ENCODE data around the gene APLP2.
"Not testable (repeated sequence)": the region's sequence is repeated elsewhere in the genome, so short reads cannot be mapped to it uniquely, and the experiment has no call there.

The APLP2 gene

DNA sequence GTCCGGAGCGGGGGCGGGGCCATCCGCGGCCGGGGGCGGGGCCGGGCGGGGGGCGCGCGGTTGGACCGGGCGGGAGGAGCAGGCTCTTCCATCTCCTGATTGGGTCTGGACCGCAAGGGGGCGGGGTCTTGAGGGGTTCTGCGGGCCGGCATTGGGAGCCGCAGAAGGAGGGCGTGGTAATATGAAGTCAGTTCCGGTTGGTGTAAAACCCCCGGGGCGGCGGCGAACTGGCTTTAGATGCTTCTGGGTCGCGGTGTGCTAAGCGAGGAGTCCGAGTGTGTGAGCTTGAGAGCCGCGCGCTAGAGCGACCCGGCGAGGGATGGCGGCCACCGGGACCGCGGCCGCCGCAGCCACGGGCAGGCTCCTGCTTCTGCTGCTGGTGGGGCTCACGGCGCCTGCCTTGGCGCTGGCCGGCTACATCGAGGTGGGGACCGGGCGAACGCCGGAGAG lies at the start of gene APLP2:
Gene APLP2, plus strand, starts transcription at position 236 of the 450 bp plus-strand sequence. Its CDS starts 84 bp downstream, at position 320.
- DNase-seq, result peak; percentile 98

DNA sequence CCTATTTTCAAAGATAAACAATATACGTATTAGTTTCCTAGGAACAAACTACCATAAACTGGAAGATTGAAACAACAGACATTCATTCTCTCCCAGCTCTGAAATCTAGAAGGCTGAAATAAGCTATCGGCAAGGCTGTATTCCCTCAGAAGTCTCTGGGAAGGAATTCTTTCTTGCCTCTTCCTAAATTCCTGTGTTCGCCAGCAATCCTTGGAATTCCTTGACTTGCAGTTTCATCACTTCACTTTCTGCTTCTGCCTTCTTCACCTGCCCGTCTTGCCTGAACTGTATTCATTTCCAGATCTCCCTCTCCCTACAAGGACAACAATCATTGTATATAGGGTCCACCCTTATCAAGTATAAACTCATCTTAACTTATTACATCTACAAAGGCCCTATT lies 49.4 kb upstream of the APLP2 start:
- DNase-seq, result no peak

DNA sequence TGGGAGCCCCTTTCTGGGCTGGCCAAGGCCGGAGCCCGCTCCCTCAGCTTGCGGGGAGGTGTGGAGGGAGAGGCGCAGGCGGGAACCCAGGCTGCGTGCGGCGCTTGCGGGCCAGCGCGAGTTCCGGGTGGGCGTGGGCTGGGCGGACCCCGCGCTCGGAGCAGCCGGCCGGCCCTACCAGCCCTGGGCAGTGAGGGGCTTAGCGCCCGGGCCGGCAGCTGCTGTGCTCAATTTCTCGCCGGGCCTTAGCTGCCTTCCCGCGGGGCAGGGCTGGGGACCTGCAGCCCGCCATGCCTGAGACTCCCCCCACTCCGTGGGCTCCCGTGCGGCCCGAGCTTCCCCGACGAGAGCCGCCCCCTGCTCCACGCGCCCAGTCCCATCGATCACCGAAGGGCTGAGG lies 48.1 kb upstream of the APLP2 start:
- DNase-seq, result not testable (repeated sequence)

GRCh38 chr11:130022799-130023198 lies 46.9 kb upstream of the APLP2 start:
- DNase-seq, result no peak

DNA sequence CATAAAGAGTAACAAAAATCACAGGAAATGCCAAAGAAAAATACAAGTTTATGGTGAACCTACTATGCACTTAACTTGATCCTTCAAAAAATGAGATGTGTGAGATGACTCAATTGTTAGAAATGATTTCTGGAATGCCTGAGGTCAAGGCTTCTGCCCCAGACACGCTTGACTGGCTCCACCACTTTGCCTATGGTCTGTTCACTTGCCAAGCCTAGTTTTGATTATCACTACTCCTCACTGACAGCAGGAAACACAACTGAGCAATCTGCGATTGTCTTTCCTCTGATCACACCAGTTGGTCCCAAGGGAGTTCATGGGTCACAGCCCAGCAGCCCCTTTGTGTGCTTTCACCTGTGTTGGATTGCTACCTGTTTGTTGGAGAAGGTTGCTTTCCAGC lies 46.5 kb upstream of the APLP2 start:
- peak; percentile 30 for DNase-seq

GRCh38 chr11:130024361-130024760 lies 45.3 kb upstream of the APLP2 start:
- no peak for DNase-seq

- no peak for DNase-seq
Measured at GRCh38 chr11:130025371-130025770, 44.3 kb upstream of the APLP2 start.

- no peak for DNase-seq
Measured at GRCh38 chr11:130029137-130029536, 40.6 kb upstream of the APLP2 start.

GRCh38 chr11:130031056-130031455 lies 38.6 kb upstream of the APLP2 start:
- DNase-seq, result no peak

- DNase-seq, result no peak
Measured at GRCh38 chr11:130031945-130032344, 37.7 kb upstream of the APLP2 start.

DNA sequence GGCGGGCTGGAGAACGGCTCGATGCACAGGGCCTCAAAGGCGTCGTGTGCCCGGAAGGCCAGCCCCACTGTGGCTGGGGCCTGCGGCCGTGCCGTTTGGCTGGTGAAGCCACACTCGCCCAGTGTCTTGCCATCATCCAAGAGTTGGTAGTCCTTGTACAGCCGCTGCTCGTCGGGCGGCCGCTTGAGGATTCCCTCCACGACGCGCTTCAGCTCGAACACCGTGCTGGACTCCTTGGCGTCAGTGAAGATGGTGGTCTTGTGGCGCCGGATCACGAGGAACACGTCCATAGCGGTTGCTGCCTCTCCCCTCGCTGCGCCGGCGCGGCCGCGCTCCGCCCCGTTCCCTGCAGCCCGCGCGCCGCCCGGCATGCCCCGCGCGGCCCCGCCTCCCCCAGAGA lies 36.8 kb upstream of the APLP2 start:
- DNase-seq, result no peak

DNA sequence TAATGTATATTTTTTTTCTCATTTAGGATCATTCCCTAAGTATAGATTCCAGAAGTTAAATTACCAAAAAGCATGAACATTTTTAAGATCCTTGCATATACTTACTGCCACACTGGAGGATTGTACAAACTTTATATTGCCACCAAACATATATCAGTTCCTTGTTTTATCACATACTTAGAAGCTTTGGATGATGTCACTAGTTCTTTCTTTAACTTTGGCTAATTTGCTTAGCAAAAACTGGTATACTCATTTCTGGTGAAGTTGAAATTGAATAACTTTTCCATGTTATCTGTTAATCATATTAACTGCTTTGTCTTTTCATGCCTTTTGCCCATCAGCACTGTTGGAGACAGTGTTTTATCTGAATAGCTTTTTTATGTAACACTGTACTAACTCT lies 35.5 kb upstream of the APLP2 start:
- no peak for DNase-seq

- no peak for DNase-seq
Measured at GRCh38 chr11:130037058-130037457, 32.6 kb upstream of the APLP2 start.

- DNase-seq, result no peak
Measured at GRCh38 chr11:130037881-130038585, 31.7 kb upstream of the APLP2 start.

DNA sequence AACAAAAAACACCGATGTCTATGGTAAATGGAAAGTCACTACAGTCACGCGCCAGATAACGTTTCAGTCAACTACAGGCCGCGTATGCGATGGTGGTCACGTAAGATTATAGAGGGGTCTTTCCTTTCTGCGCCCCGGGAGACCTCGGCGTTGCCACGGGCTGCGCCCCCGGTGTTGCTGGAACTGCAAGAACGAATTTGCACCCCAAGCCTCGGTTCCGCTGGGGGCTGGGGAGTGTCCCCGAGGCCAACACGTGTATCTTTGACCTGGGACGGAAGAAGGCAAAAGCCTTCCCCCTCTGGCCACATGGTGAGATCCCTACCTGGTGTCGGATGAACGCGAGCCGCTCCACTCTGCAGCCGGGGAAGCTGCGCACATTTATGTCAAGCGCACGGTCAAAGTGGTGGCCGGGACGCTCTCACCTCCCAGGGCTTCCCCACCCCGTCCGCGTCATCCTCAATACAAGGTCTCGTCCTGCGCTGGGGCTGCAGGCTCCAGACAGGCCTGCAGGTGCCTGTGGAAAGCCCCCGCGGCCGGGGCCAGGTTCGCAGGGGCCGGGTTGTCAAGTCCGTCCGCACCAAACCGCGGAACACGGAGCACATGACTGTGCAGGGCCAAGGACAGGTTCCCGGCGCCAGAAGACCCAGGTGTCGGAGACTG lies 29.3 kb upstream of the APLP2 start:
- no peak for DNase-seq

DNA sequence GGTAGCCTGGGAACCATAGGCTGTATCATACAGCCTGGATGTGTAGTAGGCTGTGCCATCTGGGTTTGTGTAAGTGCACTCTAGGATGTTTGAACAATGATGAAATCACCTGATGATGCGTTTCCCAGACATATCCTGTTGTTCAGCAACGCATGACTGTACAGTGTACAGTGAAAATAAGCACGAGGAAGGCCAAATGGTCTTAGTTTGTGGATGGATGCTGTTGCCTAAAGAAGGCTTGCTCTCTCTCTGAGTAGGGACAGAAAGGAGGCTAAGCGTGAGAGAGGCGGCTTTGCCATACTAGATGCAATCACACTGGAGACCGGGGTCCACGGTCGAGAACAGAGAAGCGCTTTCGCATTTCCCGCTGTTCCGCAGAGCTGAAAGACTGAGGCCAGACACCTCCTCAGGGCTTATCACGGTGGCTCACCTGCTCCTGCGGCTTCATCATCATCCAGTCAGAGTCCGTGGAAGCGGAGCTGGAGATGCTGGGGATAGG lies 27.6 kb upstream of the APLP2 start:
- peak; percentile 32 for DNase-seq

DNA sequence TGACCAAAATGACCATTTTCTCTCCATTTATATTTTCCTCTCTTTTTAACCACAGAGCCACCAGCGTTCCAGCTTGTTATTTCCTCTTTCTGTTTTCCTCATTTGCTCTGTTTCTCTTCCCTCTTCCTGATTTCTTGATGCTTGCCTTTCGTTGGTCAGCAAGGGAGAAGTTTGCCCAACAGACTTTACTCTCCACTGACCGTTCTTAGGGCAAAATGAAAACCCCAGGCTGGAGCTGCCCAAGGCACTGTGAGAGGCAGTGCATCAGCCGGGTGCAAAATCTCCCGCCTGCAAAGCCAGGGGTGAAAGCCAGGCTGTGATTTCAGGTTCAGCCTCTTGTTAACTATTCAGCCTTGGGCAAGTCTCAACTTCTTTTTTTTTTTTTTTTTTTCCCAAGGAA lies 26.1 kb upstream of the APLP2 start:
- DNase-seq, result peak; percentile 21

DNA sequence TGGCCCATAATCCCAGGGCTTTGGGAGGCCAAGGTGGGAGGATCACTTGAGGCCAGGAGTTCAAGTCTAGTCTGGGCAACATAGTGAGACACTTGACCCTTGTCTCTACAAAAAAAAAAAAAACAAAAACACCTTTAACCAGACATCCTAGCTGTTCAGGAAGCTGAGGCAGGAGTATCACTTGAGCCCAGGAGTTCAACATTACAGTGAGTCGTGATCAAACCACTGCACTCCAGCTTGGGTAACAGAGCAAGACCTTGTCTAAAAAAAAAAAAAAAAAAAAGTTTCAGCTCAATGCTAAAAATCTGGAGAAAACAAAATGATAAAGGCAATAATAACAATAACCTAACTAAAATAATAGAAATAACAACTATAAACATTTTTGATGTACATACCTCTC lies 22.6 kb upstream of the APLP2 start:
- DNase-seq, result no peak

- DNase-seq, result no peak
Measured at GRCh38 chr11:130049328-130049771, 20.3 kb upstream of the APLP2 start.

GRCh38 chr11:130050257-130050656 lies 19.4 kb upstream of the APLP2 start:
- peak; percentile 53 for DNase-seq

DNA sequence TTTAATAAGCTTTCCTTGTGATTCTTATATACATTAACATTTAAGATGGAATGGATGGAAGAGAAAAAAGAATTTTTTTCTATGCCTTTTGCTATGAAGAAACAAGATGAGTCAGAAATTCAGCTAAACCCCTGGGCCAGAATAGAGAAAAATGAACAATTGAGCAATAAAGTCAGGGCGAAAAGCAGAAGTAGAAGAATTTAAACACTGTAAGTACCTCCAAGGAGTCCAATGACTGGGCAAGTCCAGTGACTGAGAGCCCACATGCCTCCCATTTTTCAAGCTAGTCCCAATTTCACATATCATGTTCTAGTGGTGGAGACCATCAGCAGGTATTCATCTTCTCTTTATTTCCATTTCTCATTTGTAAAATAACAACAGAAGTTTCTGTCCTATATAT lies 18.6 kb upstream of the APLP2 start:
- DNase-seq, result peak; percentile 41

DNA sequence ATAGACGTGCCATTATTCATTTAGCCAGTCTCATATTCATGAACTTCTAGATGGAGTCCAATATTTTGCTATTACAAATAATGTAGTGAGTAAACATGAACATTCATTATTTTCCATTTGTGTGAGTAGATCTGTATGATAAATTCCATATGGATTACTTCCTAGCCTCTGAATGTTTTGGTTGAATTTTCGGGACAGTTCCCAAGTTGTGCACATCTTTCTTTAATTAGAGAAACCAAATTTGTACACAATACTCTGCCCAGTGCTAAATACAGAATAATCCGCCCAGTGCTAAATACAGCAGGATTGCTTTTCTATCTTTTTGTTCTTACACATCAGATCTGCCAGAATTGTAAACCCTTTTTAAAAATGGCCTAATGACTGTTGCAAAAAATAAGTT lies 17.1 kb upstream of the APLP2 start:
- DNase-seq, result no peak

DNA sequence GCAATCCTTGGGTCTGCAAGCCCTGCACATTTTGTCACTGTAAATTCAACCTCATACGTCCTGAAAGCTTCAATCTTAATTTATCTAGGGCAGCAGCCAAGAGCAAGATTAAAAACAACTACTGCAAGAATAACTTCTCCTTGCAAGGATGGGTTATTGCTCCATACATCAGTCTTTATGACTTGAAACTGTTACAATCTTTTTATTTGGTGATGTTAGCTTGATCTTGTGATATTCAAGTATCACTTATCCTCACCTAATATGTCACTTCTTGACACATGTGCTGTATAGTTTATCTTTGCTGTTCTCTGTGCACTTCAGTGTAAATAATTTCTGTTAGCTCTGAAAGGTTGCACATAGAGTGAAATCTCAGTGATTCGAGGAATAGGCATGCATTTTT lies 14.7 kb upstream of the APLP2 start:
- no peak for DNase-seq

GRCh38 chr11:130055617-130056016 lies 14.1 kb upstream of the APLP2 start:
- no peak for DNase-seq

All from CD4-positive, alpha-beta T cell treated with Interleukin-15 for 1 hour (primary cell).